CD4-positive, alpha-beta memory T cell (primary cell): ENCODE results near the gene GPC6. TPM values are rescaled to one million over a fixed set of nuclear protein-coding genes. Genes with fewer than 3 reads are reported as not detected.

Experiments used
- CTCF ChIA-PET: fragments of 350-600 bp; sonication (Branson Sonifier 250); formaldehyde crosslinking; loops from one replicate; lab custom pipeline; 2021; ENCODE audit warnings: inconsistent platforms; ENCODE audit not compliant: partially characterized antibody; lab: Charles Lee
- POLR2A ChIA-PET: fragments of 350-600 bp; sonication (Branson Sonifier 250); formaldehyde crosslinking; loops from one replicate; lab custom pipeline; 2021; ENCODE audit not compliant: partially characterized antibody; lab: Charles Lee
- DNase-seq, 5 donors: peaks; one replicate each; pipeline versions ENCODE4 v3.0.0 to v3.0.0-alpha.2; 2020 to 2022; ENCODE audit warnings: mixed read lengths in 1 of 5
- H3K27ac ChIP-seq: one replicate; pipeline ENCODE4 v1.7.0; 2013; ENCODE audit warnings: low read depth, low read length
- H3K27me3 ChIP-seq: 2 replicates; pipeline ENCODE4 v1.7.0; 2013; ENCODE audit warnings: mild to moderate bottlenecking, low read length, moderate library complexity; ENCODE audit not compliant: insufficient read depth
- H3K36me3 ChIP-seq: 2 replicates; pipeline ENCODE4 v1.7.0; 2013; ENCODE audit warnings: mild to moderate bottlenecking, low read length, moderate library complexity; ENCODE audit not compliant: insufficient read depth
- H3K4me1 ChIP-seq: 2 replicates; pipeline ENCODE4 v1.7.0; 2013; ENCODE audit warnings: mild to moderate bottlenecking, low read length, moderate library complexity; ENCODE audit not compliant: insufficient read depth
- H3K4me3 ChIP-seq, 2 donors: one replicate each; pipeline ENCODE4 v1.7.0; 2013; ENCODE audit warnings: low read length in 2 of 2, mild to moderate bottlenecking in 1 of 2
- H3K9me3 ChIP-seq, 2 donors: one replicate each; pipeline ENCODE4 v1.7.0; 2013; ENCODE audit warnings: low read length in 2 of 2, control low read depth in 1 of 2; ENCODE audit not compliant: control insufficient read depth in 1 of 2
- H3K27ac Mint-ChIP-seq, 7 donors: one replicate each; pipeline ENCODE4 v1.8.0; 2020 to 2021; ENCODE audit warnings: mixed read lengths in 7 of 7, mild to moderate bottlenecking in 6 of 7, inconsistent platforms in 3 of 7, moderate library complexity in 3 of 7
- H3K27me3 Mint-ChIP-seq, 2 donors: one replicate each; pipeline ENCODE4 v1.8.0; 2020 to 2021; ENCODE audit warnings: mixed read lengths in 2 of 2
- H3K36me3 Mint-ChIP-seq, 2 donors: one replicate each; pipeline ENCODE4 v1.8.0; 2020 to 2021; ENCODE audit warnings: mixed read lengths in 2 of 2, inconsistent platforms in 1 of 2, mild to moderate bottlenecking in 1 of 2
- H3K4me1 Mint-ChIP-seq, 4 donors: one replicate each; pipeline ENCODE4 v1.8.0; 2020 to 2021; ENCODE audit warnings: mixed read lengths in 4 of 4, mild to moderate bottlenecking in 1 of 4
- H3K4me3 Mint-ChIP-seq, 8 donors: one replicate each; pipeline ENCODE4 v1.8.0; 2020 to 2021; ENCODE audit warnings: mixed read lengths in 8 of 8, mild to moderate bottlenecking in 7 of 8, moderate library complexity in 6 of 8, inconsistent platforms in 3 of 8
- H3K9me3 Mint-ChIP-seq, 8 donors: one replicate each; pipeline ENCODE4 v1.8.0; 2020 to 2021; ENCODE audit warnings: mixed read lengths in 8 of 8, mild to moderate bottlenecking in 5 of 8, inconsistent platforms in 3 of 8, moderate library complexity in 1 of 8
- intact Hi-C: fragments of 100-400 bp; cut with micrococcal nuclease; formaldehyde crosslinking; loops from one replicate; pipeline ENCODE4 v1.15.1; 2023
- polyA plus RNA-seq, 2 donors: library from polyadenylated mRNA; unstranded; fragments of 300-500 nt; fragmentation: Illumina TruSeq; gene quantifications; one replicate each; pipeline ENCODE4 v1.2.3, GENCODE V29; 2021
- total RNA-seq, 2 experiments: library from RNA; stranded (reverse); gene quantifications; one replicate each; pipeline ENCODE4 v1.2.3, GENCODE V29; 2021

GPC6 gene
- total and polyA plus RNA-seq, 4 experiments from 2014 or later = not detected

DNA sequence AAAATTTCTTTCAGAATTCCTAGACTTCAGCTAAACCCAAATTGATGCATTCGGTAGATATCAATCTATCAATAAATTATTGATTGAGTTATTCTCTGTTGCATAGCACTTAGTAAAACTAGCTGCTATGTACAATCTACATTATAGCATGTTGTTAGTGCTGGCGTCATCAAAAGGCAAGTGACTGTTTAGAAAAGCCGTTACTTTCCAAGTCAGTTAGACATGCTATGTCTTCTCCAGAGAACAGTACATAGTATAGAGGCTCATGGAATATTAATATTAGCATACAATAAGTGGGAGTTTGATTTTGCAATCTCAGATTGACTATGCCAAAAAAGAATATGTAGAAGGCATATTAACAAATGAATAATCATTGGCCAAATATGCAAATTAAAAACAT lies 1087.3 kb downstream of the GPC6 start:
- Histone ChIP-seq H3K27me3 (no peaks in the 10 kb centered on the region), H3K4me3 (no peak overlapping the region), H3K4me1 (peaks cover 16% of the 10 kb centered on the region), H3K27ac (no peak overlapping the region), H3K36me3 (no peaks in the 10 kb centered on the region), H3K9me3 (no peaks in the 10 kb centered on the region)
- H3K27me3 Mint-ChIP-seq = no peaks in the 10 kb centered on the region
- peaks cover 0 to 26% (median 13%) of the 10 kb centered on the region in 4 donors for H3K4me1 Mint-ChIP-seq
- H3K36me3 Mint-ChIP-seq = no peaks in the 10 kb centered on the region
- no peak overlapping the region for H3K27ac Mint-ChIP-seq
- intact Hi-C loops = no loop called here
- no peak for DNase-seq
- H3K9me3 Mint-ChIP-seq = peaks cover 0 to 3% (median 0%) of the 10 kb centered on the region in 8 donors
- ChIA-PET POLR2A (interaction anchor here (1.2 kb wide), 1 partner anchor 10 kb away, joined by 6 read pairs; no protein-coding TSS in a partner anchor), CTCF (interaction anchor here (1.6 to 1.7 kb wide), 3 partner anchors 10 to 15 kb away, joined by 5 to 7 read pairs (median 6); no protein-coding TSS in a partner anchor)
- H3K4me3 Mint-ChIP-seq = no peak overlapping the region

DNA sequence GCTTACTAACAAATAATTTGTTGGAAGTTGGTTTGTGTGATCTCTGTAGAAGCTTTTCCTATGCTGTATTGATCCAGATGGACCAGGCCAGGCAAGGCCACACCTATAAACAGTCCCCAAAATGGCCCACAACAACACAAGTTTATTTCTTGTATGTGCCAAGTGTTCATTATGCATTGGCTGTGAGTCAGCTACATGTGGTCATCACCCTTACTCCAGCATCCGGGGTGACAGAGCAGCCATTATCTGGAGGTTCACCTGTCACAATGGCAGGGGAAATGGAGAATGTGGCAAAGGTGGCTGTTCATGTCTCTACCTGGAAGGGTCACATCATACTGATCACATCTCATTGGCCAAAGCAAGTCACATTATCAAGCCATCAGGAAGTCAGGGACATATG lies 1088.6 kb downstream of the GPC6 start:
- ChIA-PET CTCF (interaction anchor here (0.8 to 1.7 kb wide), 4 partner anchors 8 to 23 kb away, joined by 3 to 7 read pairs (median 6); no protein-coding TSS in a partner anchor), POLR2A (interaction anchor here (1.2 kb wide), 1 partner anchor 9 kb away, joined by 6 read pairs; no protein-coding TSS in a partner anchor)
- Mint-ChIP-seq H3K27ac (no peak overlapping the region), H3K4me3 (no peak overlapping the region), H3K27me3 (no peaks in the 10 kb centered on the region), H3K36me3 (no peaks in the 10 kb centered on the region), H3K9me3 (peaks cover 0 to 3% (median 0%) of the 10 kb centered on the region in 8 donors), H3K4me1 (peaks cover 0 to 26% (median 13%) of the 10 kb centered on the region in 4 donors)
- Histone ChIP-seq H3K9me3 (no peaks in the 10 kb centered on the region), H3K36me3 (no peaks in the 10 kb centered on the region), H3K4me3 (no peak overlapping the region), H3K27me3 (no peaks in the 10 kb centered on the region), H3K4me1 (peaks cover 16% of the 10 kb centered on the region), H3K27ac (no peak overlapping the region)
- intact Hi-C loops = no loop called here
- DNase-seq = no peak

DNA sequence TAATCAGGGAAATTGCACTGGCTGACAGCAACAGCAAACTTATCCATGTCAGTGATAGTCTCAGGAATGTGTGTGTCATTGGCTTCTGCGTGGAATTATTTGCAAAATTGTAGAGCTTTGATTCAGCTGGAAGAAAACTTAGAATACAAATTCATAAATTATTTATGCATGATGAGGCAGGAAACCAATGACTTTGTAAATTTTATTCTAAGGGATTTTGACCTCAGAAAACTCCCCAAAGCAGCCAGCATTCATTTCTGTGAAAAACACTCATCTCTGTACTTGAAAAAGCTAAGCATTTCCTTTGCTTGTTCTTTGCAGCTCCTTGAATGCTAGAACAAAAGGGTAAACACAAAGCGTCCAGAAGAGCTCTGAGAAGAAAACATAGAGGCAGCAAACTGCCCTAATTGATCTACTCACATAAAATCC lies 1090.5 kb downstream of the GPC6 start:
- POLR2A ChIA-PET = interaction anchor here (0.8 to 1.5 kb wide), 4 partner anchors 10 to 22 kb away, joined by 3 to 4 read pairs (median 3); no protein-coding TSS in a partner anchor

GRCh38 chr13:94318418-94318817 lies 1091.8 kb downstream of the GPC6 start:
- CTCF ChIA-PET = interaction anchor here (0.9 kb wide), 1 partner anchor 44 kb away, joined by 3 read pairs; no protein-coding TSS in a partner anchor
- Histone ChIP-seq H3K9me3 (no peaks in the 10 kb centered on the region), H3K36me3 (no peaks in the 10 kb centered on the region), H3K4me1 (peaks cover 19% of the 10 kb centered on the region), H3K27me3 (no peaks in the 10 kb centered on the region), H3K27ac (no peak overlapping the region), H3K4me3 (no peak overlapping the region)
- intact Hi-C loops = no loop called here
- POLR2A ChIA-PET = interaction anchor here (1.2 to 1.3 kb wide), 2 partner anchors 9 to 10 kb away, joined by 3 to 8 read pairs; no protein-coding TSS in a partner anchor
- DNase-seq = no peak
- Mint-ChIP-seq H3K27me3 (no peaks in the 10 kb centered on the region), H3K4me1 (peaks cover 9 to 29% (median 14%) of the 10 kb centered on the region in 4 donors), H3K36me3 (peaks cover 0 to 4% of the 10 kb centered on the region in 2 donors), H3K9me3 (peaks cover 0 to 11% (median 3%) of the 10 kb centered on the region in 8 donors), H3K27ac (no peak overlapping the region), H3K4me3 (no peak overlapping the region)

More for the DNA sequence above, 1090.5 kb downstream of the GPC6 start:
- no peaks in the 10 kb centered on the region for H3K36me3 Mint-ChIP-seq
- Histone ChIP-seq H3K4me3 (no peak overlapping the region), H3K27ac (no peak overlapping the region), H3K4me1 (peaks cover 15% of the 10 kb centered on the region), H3K9me3 (no peaks in the 10 kb centered on the region), H3K27me3 (no peaks in the 10 kb centered on the region), H3K36me3 (no peaks in the 10 kb centered on the region)
- H3K27me3 Mint-ChIP-seq = no peaks in the 10 kb centered on the region
- peak overlapping the region in 2 of 7 donors; percentile 1 to 32 for H3K27ac Mint-ChIP-seq
- intact Hi-C loops = no loop called here
- H3K4me1 Mint-ChIP-seq = peaks cover 0 to 25% (median 11%) of the 10 kb centered on the region in 4 donors
- CTCF ChIA-PET = no interaction called here
- DNase-seq = no peak
- H3K4me3 Mint-ChIP-seq = peak overlapping the region in 1 of 8 donors; percentile 19
- peaks cover 0 to 7% (median 3%) of the 10 kb centered on the region in 8 donors for H3K9me3 Mint-ChIP-seq

DNA sequence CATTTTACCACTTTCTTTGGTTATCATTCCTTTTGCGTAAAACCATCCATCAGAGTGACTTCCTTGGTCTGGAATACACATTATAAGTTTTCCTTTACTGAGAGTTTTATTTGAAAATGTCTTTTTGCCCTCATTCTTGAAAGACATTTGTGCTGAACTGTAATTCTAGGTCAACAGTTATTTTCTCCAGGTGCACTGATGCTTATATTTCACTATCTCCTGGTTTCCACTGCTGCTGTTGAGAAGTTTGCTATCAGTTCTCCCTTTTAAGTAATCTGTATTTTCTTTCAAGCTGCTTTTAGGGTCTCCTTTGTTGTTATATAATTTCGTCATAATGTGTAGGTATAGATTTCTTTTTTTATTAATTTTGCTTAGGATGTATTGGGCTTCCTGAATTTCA lies 1092.9 kb downstream of the GPC6 start:
- no peak overlapping the region for H3K4me3 ChIP-seq
- H3K9me3 ChIP-seq = no peaks in the 10 kb centered on the region
- ChIA-PET CTCF (interaction anchor here (0.9 kb wide), 1 partner anchor 43 kb away, joined by 3 read pairs; no protein-coding TSS in a partner anchor), POLR2A (no interaction called here)
- intact Hi-C loops = no loop called here
- Mint-ChIP-seq H3K4me3 (no peak overlapping the region), H3K27ac (no peak overlapping the region), H3K4me1 (peaks cover 20 to 39% (median 22%) of the 10 kb centered on the region in 4 donors), H3K36me3 (peaks cover 1 to 4% of the 10 kb centered on the region in 2 donors), H3K27me3 (no peaks in the 10 kb centered on the region), H3K9me3 (peaks cover 0 to 13% (median 3%) of the 10 kb centered on the region in 8 donors)
- H3K27me3 ChIP-seq = no peaks in the 10 kb centered on the region
- DNase-seq = no peak
- no peaks in the 10 kb centered on the region for H3K36me3 ChIP-seq
- H3K4me1 ChIP-seq = peaks cover 30% of the 10 kb centered on the region
- H3K27ac ChIP-seq = no peak overlapping the region

- H3K4me3 ChIP-seq = peak overlapping the region in 1 of 2 donors; percentile 16
- no peaks in the 10 kb centered on the region for H3K27me3 ChIP-seq
- H3K9me3 ChIP-seq = no peaks in the 10 kb centered on the region
- CTCF ChIA-PET = interaction anchor here (0.7 to 2.1 kb wide), 9 partner anchors 9 to 83 kb away, joined by 3 to 29 read pairs (median 4); no protein-coding TSS in a partner anchor
- DNase-seq = no peak
- Mint-ChIP-seq H3K27me3 (no peaks in the 10 kb centered on the region), H3K4me1 (peaks cover 42 to 63% (median 47%) of the 10 kb centered on the region in 4 donors), H3K9me3 (peaks cover 0 to 16% (median 7%) of the 10 kb centered on the region in 8 donors), H3K27ac (peak overlapping the region; percentile 3 to 91 (median 64)), H3K4me3 (peak overlapping the region in 5 of 8 donors; percentile 18 to 90 (median 36)), H3K36me3 (peaks cover 4 to 8% of the 10 kb centered on the region in 2 donors)
- POLR2A ChIA-PET = interaction anchor here (0.6 to 1.9 kb wide), 6 partner anchors 8 to 273 kb away, joined by 3 to 28 read pairs (median 4); partner anchors contain the start of gene TGDS
- no peak overlapping the region for H3K27ac ChIP-seq
- intact Hi-C loops = loop anchor here (1.0 to 10.0 kb wide), 4 partner anchors 68 to 1354 kb away; partner anchors contain the start of genes DNAJC3 and TGDS
- peaks cover 51% of the 10 kb centered on the region for H3K4me1 ChIP-seq
- no peaks in the 10 kb centered on the region for H3K36me3 ChIP-seq
These were observed 1096.5 kb downstream of the GPC6 start for GRCh38 chr13:94322925-94323763.
